ENCODE data around the gene SCD5. TPM values are rescaled to one million over a fixed set of nuclear protein-coding genes. Genes with fewer than 3 reads are reported as not detected.

Gene SCD5
- total and polyA plus RNA-seq, 2 of the 4 experiments (the other 2 are of a cell fraction), result 12.4 to 13.5 TPM

- Histone ChIP-seq H2BK20ac (ENCODE audit: low read depth, low read length) (no peak overlapping the region), H4K5ac (ENCODE audit: low read depth, low read length) (no peak overlapping the region), H3K18ac (ENCODE audit: low read depth, low read length) (no peak overlapping the region), H3K9ac (ENCODE audit: low read depth, low read length) (no peak overlapping the region), H3K4me2 (ENCODE audit: low read depth, low read length) (no peak overlapping the region), H3K4me1 (ENCODE audit: control insufficient read depth, insufficient read depth, low read length) (peaks cover 2% of the 10 kb centered on the region; the same call in 1 of the 2 replicates), H3K36me3 (ENCODE audit: control insufficient read depth, insufficient read depth, low read length) (no peaks in the 10 kb centered on the region; the same call in 1 of the 2 replicates), H3K9me3 (ENCODE audit: control insufficient read depth, insufficient read depth, low read length) (no peaks in the 10 kb centered on the region), H4K8ac (ENCODE audit: low read depth in 2 of 2, low read length in 2 of 2) (no peak overlapping the region), H4K20me1 (ENCODE audit: insufficient read depth, low read length) (peaks cover 6% of the 10 kb centered on the region; the same call in 1 of the 2 replicates), H2BK120ac (ENCODE audit: low read depth, low read length) (no peak overlapping the region), H3K9me1 (ENCODE audit: insufficient read depth, low read length) (peaks cover 9% of the 10 kb centered on the region; the same call in 1 of the 2 replicates), H3K27ac (ENCODE audit: insufficient read depth, low read length) (no peak overlapping the region), H2BK5ac (ENCODE audit: low read depth, low read length, poor library complexity, severe bottlenecking) (no peak overlapping the region), H3K27me3 (ENCODE audit: control insufficient read depth, insufficient read depth, low read length) (peaks cover 2% of the 10 kb centered on the region; the same call in 1 of the 2 replicates), H2AK9ac (replicated peaks; ENCODE audit: low read depth, low read length, poor library complexity) (no peak overlapping the region), H3K56ac (ENCODE audit: extremely low read depth, insufficient read depth, low read length) (no peak overlapping the region), H2AK5ac (ENCODE audit: low read depth, low read length) (no peak overlapping the region), H3K4me3 (ENCODE audit: insufficient read depth, low read depth, low read length) (no peak overlapping the region), H3K14ac (replicated peaks; ENCODE audit: low read depth, low read length) (no peak overlapping the region), H3K4ac (ENCODE audit: low read depth, low read length) (no peak overlapping the region), H3K23ac (ENCODE audit: low read depth, low read length) (no peak overlapping the region), H3K79me1 (ENCODE audit: low read depth in 1 of 2, low read length in 2 of 2) (no peaks in the 10 kb centered on the region; a peak in 2 of 4 replicates), H2BK15ac (ENCODE audit: low read depth, low read length) (no peak overlapping the region), H2AFZ (replicated peaks; ENCODE audit: low read length, poor library complexity) (no peak overlapping the region), H4K91ac (ENCODE audit: insufficient read depth, low read depth, low read length) (no peak overlapping the region)
- ChIA-PET POLR2A (ENCODE audit: unreplicated experiment) (no interaction called here), CTCF (no interaction called here)
- in situ Hi-C loops (cut with MboI; ENCODE audit: low sequenced_read_pairs) (no loop called here), intact Hi-C loops (cut with micrococcal nuclease) (no loop called here), dilution Hi-C loops (cut with HindIII; ENCODE audit: low sequenced_read_pairs, unreplicated experiment) (no loop called here)
- ATAC-seq (ENCODE audit: low read depth), result no peak
- no peak for TF ChIP-seq CHD1 (IDR thresholded peaks at IDR 0.05; ENCODE audit: low read depth, low read length)
- no peak for TF ChIP-seq BHLHE40 (IDR thresholded peaks at IDR 0.05; ENCODE audit: low read depth, low read length)
- TF ChIP-seq NFE2L2 (IDR thresholded peaks at IDR 0.05; ENCODE audit: low read depth, low read length), result no peak
- TF ChIP-seq ELK1 (IDR thresholded peaks at IDR 0.05; ENCODE audit: borderline replicate concordance, low read depth, low read length), result no peak
- no TSS peak for BruUV-seq (replicated peaks)
- no peak for DNase-seq
Observed at GRCh38 chr4:82809619-82810018, 11.0 kb upstream of the SCD5 start.

Measured in IMR-90 (cell line).